Mesothelial cell of epicardium (in vitro differentiated cells): ENCODE measurements around the gene CCN5. TPM values are rescaled to one million over a fixed set of nuclear protein-coding genes. Genes with fewer than 3 reads are reported as not detected.

Experiments used
- DNase-seq, 2 experiments: peaks; one replicate each; pipeline ENCODE4 v3.0.0; 2021; ENCODE audit warnings: low spot score in 2 of 2; ENCODE audit not compliant: unreplicated experiment in 2 of 2
- H3K27ac Mint-ChIP-seq: 2 replicates; pipeline ENCODE4 v1.8.0; 2021; ENCODE audit warnings: mixed read lengths
- H3K27me3 Mint-ChIP-seq: 2 replicates; pipeline ENCODE4 v1.8.0; 2021; ENCODE audit warnings: low read depth, mixed read lengths
- H3K36me3 Mint-ChIP-seq: 2 replicates; pipeline ENCODE4 v1.8.0; 2021; ENCODE audit warnings: mixed read lengths
- H3K4me1 Mint-ChIP-seq: 2 replicates; pipeline ENCODE4 v1.8.0; 2021; ENCODE audit warnings: mixed read lengths
- H3K4me3 Mint-ChIP-seq: 2 replicates; pipeline ENCODE4 v1.8.0; 2021; ENCODE audit warnings: mild to moderate bottlenecking, moderate library complexity, mixed read lengths
- H3K9me3 Mint-ChIP-seq: 2 replicates; pipeline ENCODE4 v1.8.0; 2021; ENCODE audit warnings: mixed read lengths
- total RNA-seq: library from RNA; stranded (reverse); gene quantifications from 3 replicates; pipeline ENCODE4 v1.2.1, GENCODE V29; 2021
- TF ChIP-seq, protein P1 (sequence below): fragments of 200-600 bp; sonication (generic); IDR thresholded peaks from one replicate; pipeline ENCODE4 v1.5.0; 2021; ENCODE audit warnings: antibody characterized with exemption; ENCODE audit not compliant: unreplicated experiment

CCN5 gene
- total RNA-seq, 1 donor from 2014 or later, result not detected

DNA sequence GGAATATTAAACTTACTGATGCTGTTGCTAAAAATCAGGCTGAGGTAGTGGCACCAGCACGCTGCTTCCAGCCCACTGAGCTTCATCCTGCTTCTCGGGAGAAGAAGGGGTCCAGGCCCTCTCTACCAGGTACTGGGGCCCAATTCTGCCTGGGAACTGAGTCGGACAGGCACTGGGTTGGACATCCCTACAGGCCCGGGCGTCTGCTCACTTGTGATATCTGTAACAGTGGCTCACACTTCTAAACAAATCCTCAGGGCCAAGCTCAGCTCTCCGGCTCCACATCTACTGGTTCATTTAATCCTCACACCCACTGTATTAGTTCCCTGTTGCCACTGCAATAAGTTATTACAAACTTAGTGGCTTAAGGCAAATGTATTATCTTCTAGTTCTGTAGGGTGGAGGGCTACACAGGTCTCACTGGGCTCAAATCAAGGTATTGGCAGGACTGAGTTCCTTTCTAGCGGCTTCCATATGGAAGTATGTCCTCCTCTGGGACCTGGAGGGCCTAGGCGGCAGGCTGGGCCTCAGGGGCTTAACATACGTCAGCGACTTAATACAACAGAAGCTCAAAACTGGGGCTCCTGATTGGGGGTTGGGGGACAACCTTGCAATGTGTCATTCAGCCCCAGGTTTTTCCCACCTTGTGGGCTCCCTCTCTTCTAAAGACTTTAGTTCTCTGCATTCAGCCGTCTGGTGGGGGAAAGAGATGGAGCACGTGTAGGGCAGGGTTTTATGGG is 28.9 kb downstream of the CCN5 start:
- peaks cover 53% of the 10 kb centered on the region for H3K27me3 Mint-ChIP-seq

DNA sequence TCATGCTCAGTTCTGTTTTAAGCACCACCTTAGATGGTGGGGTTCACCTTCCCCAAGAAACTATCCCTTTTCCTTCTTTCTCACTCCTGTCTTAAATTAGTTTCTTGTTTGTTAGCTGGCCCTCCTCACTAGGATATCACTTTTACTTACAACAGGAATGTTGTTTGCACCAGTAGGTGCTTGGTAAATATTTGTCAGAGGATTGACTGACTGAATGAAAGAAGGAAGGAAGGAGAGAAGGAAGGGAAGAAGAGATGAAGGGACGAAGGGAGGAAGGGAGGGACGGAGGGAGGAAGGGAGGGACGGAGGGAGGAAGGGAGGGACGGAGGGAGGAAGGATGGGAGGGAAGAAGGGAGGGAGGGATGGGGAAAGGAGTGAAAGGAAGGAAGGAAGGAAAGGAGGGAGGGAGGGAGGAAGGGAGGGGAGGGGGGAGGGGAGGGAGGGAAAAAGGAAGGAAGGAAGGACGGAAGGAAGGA is 30.0 kb downstream of the CCN5 start:
- no peak for DNase-seq
- peaks cover 60% of the 10 kb centered on the region for H3K27me3 Mint-ChIP-seq
- H3K4me3 Mint-ChIP-seq, result peak overlapping the region; percentile 52
- TF ChIP-seq, protein P1, sequence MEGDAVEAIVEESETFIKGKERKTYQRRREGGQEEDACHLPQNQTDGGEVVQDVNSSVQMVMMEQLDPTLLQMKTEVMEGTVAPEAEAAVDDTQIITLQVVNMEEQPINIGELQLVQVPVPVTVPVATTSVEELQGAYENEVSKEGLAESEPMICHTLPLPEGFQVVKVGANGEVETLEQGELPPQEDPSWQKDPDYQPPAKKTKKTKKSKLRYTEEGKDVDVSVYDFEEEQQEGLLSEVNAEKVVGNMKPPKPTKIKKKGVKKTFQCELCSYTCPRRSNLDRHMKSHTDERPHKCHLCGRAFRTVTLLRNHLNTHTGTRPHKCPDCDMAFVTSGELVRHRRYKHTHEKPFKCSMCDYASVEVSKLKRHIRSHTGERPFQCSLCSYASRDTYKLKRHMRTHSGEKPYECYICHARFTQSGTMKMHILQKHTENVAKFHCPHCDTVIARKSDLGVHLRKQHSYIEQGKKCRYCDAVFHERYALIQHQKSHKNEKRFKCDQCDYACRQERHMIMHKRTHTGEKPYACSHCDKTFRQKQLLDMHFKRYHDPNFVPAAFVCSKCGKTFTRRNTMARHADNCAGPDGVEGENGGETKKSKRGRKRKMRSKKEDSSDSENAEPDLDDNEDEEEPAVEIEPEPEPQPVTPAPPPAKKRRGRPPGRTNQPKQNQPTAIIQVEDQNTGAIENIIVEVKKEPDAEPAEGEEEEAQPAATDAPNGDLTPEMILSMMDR, result no peak
- no peak overlapping the region for H3K27ac Mint-ChIP-seq
- no peaks in the 10 kb centered on the region for H3K36me3 Mint-ChIP-seq
- peaks cover 4% of the 10 kb centered on the region for H3K4me1 Mint-ChIP-seq
- H3K9me3 Mint-ChIP-seq, result no peaks in the 10 kb centered on the region

More for the DNA sequence above, 28.9 kb downstream of the CCN5 start:
- Mint-ChIP-seq H3K9me3 (no peaks in the 10 kb centered on the region), H3K4me1 (peaks cover 4% of the 10 kb centered on the region), H3K4me3 (no peak overlapping the region), H3K27ac (no peak overlapping the region), H3K36me3 (no peaks in the 10 kb centered on the region)
- TF ChIP-seq, protein P1, result no peak
- DNase-seq, result no peak

DNA sequence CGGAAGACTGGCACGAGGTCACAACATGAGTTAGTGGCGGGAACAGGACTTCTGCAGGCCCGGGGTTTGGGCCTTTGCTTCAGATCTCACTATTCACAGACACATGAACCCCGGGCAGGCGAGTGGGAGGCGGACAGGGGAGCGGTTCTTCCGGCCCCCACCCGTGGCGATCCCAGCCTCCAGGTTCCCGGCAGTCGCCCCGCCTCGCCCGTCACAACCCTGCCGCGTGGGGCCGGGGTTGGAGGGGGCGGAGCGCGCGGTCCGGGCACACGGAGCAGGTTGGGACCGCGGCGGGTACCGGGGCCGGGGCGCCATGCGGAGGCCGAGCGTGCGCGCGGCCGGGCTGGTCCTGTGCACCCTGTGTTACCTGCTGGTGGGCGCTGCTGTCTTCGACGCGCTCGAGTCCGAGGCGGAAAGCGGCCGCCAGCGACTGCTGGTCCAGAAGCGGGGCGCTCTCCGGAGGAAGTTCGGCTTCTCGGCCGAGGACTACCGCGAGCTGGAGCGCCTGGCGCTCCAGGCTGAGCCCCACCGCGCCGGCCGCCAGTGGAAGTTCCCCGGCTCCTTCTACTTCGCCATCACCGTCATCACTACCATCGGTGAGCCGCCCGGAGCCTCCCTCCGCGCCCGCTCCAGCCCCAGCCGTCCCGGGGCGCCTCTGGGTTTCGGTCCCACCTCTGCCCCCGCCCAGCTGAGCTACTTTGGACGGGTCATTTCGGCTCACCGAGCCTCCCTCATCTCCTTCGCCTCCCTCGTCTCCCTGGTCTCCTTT is 30.6 kb downstream of the CCN5 start, which contains the start of gene KCNK15:
Gene KCNK15, plus strand, starts transcription at position 268 of the 769 bp plus-strand sequence. Its CDS starts 46 bp downstream, at position 314.
- Mint-ChIP-seq H3K27me3 (peaks cover 60% of the 10 kb centered on the region), H3K4me3 (peak within 1 kb of the TSS; percentile 60), H3K36me3 (no peaks in the 10 kb centered on the region), H3K9me3 (no peaks in the 10 kb centered on the region), H3K4me1 (peaks cover 4% of the 10 kb centered on the region), H3K27ac (no peak within 1 kb of the TSS)
- DNase-seq, result peak in 1 of 2 experiments; percentile 56
- TF ChIP-seq, protein P1, result no peak

DNA sequence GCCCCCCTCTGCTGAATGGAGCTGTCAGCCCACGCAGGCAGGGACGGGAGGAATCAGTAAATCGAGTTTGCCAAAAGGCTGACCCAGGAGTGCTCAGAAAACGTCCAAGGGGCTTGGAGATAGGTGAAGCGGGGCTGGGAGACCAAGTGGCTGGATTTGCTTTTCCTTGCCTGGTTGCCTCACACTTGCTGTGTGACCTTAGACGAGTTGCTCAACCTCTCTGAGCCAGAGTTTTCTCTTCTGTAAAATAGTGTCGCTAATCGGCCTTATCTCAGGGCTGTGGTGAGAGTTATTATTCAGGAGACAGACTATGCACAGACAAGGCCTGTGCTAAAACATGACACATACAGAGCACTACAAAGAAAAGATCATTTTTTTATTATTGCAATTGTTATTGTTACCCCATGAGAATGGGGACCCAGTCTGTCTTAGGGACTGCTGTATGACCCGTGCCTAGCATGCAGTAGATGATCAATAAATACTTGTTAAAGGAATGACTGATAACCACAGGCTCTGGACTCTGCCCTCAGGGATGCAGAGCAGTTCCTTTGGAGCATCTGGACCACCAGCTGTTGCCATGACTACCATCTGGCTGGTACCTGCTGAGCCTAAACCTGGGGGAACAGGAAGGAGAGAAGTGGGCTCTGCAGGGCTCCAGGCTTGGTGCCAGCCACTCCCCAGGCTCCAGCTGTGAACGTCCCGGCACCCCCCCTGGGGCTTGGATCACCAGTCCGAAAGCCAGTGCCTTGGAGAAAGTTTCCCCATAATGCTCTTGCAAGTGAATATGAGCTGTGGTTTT is 31.4 kb downstream of the CCN5 start:
- Mint-ChIP-seq H3K4me3 (peak overlapping the region; percentile 60), H3K27me3 (peaks cover 63% of the 10 kb centered on the region), H3K4me1 (peaks cover 4% of the 10 kb centered on the region), H3K9me3 (no peaks in the 10 kb centered on the region), H3K27ac (no peak overlapping the region), H3K36me3 (no peaks in the 10 kb centered on the region)
- TF ChIP-seq, protein P1, result no peak
- DNase-seq, result no peak
